Stimulated activated memory B cell treated with anti-CD40 and anti-IgM and Interleukin-4, amounts not matched to agents 10 μg/mL and 1 μg/mL and 100 μg/mL, for 72 hours (primary cell): Measurements from ENCODE around the gene TSHZ2.

ENCODE experiments used
- ATAC-seq: fragments of 150-1000 bp; cut with Tn5 transposase; 2 replicates; pipeline ENCODE4 v1.10.0; 2021
- H3K27ac Mint-ChIP-seq: one replicate; pipeline ENCODE4 v1.8.0; 2022; ENCODE audit warnings: mild to moderate bottlenecking, mixed read lengths
- H3K27me3 Mint-ChIP-seq: one replicate; pipeline ENCODE4 v1.8.0; 2022; ENCODE audit warnings: mixed read lengths
- H3K36me3 Mint-ChIP-seq: one replicate; pipeline ENCODE4 v1.8.0; 2022; ENCODE audit warnings: mixed read lengths
- H3K4me1 Mint-ChIP-seq: one replicate; pipeline ENCODE4 v1.8.0; 2022; ENCODE audit warnings: mixed read lengths
- H3K4me3 Mint-ChIP-seq: one replicate; pipeline ENCODE4 v1.8.0; 2022; ENCODE audit warnings: mild to moderate bottlenecking, moderate library complexity, mixed read lengths
- H3K9me3 Mint-ChIP-seq: one replicate; pipeline ENCODE4 v1.8.0; 2022; ENCODE audit warnings: mixed read lengths

TSHZ2 gene

DNA sequence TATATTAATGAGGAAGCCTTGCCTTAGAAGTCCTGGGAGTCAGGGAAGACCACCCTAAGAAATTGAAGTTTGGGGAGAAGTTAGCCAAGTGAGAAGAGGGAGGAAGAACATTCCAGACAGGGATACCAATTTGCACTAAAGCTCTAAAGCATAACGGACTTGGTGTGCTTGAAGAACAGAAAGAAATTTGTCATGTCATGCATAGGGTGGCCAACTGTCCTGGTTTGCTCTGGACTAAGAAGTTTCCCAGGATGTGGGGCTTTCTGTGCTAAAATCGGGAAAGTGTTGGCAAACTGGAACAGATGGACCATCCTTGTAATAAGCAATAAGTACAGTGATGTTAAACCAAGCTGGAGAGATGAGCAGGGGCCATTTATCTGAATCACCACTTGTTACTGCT lies 403.9 kb downstream of the TSHZ2 start:
- H3K27ac Mint-ChIP-seq: no peak overlapping the region
- no peak overlapping the region for H3K4me3 Mint-ChIP-seq
- H3K27me3 Mint-ChIP-seq: no peaks in the 10 kb centered on the region
- no peaks in the 10 kb centered on the region for H3K36me3 Mint-ChIP-seq
- H3K4me1 Mint-ChIP-seq: no peaks in the 10 kb centered on the region
- ATAC-seq: no peak
- H3K9me3 Mint-ChIP-seq: no peaks in the 10 kb centered on the region

DNA sequence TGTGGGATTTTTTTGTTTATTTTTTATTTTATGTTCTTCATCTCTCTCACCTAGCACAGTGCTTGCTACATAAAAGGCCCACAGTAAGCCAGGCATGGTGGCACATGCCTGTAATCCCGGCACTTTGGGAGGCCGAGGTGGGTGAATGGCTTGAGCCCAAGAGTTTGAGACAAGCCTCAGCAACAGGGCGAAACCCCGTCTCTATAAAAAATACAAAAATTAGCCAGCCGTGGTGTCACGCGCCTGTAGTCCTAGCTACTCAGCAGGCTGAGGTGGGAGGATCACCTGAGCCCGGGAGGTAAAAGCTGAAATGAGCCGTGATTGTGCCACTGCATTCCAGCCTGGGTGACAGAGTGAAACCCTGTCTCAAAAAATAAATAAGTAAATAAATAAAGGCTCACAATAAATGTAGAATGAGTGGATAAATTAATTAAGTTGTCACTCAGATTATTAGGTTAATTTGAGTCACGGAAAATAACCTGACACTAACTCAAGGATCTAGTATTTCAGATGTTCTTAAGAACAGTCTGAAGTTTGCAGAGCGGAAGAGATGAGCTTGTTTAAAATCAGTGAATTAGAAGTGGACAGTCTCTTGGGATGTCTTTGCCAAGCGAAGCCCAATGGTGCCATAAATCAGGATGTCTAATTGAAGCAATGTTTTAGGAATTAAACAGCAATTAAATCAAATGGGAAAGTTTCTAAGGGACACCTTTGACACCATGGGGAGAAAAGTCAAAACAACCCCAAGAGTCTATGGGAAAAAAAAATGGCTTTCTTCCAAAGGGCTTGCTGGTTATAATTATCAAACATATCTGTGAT lies 407.1 kb downstream of the TSHZ2 start:
- Mint-ChIP-seq H3K4me1 (no peaks in the 10 kb centered on the region), H3K9me3 (no peaks in the 10 kb centered on the region), H3K4me3 (no peak overlapping the region), H3K27ac (no peak overlapping the region), H3K27me3 (no peaks in the 10 kb centered on the region), H3K36me3 (no peaks in the 10 kb centered on the region)
- no peak for ATAC-seq

DNA sequence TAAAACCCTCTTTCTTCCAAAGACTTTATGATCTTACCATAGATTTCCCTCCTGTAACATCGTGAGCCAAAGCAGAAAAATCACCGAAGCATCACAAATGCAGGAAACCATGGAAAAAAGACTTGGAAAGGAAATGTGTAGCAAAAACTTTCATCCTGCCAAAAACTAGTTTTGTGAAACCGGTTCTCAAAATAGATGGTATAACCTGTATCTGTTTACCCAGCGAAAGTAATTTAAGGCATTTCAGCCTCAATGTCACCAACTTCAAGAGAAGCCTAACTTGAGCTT lies 407.6 kb downstream of the TSHZ2 start:
- Mint-ChIP-seq H3K4me3 (no peak overlapping the region), H3K27me3 (no peaks in the 10 kb centered on the region), H3K36me3 (no peaks in the 10 kb centered on the region), H3K4me1 (no peaks in the 10 kb centered on the region), H3K27ac (no peak overlapping the region), H3K9me3 (no peaks in the 10 kb centered on the region)
- no peak for ATAC-seq

DNA sequence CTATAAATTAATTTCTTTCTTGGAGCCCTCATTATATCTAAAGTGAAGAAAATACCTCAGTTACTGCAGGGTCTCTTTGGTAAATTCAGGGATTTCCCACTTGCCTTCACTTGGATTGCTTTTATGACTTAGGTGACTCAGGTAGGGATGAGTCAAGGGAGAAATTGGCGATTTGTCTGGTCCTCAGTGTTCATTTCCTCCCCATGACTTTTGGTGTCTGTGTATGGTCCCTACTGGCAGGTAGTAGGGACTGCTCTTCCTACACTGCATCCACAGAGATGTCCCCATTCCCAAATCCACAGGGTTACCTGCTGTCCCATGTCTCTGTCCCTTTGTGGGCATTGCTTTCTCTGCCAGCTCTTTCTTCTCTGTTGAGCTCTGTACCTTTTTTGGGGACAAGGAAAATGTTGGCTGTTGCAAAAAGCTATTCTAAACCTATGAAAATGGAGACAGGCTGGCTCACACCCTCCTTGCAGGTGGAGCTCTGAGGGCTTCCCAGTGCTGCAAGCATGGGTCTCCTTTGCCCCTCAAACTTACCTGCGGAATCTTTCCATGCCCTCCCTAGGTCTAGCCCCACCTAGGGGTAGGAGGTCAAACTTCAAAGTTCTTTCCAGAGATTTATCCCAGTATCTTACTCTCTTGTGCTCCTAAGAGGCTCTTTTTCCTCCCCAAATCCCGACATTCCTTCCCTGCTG lies 409.6 kb downstream of the TSHZ2 start:
- no peak for ATAC-seq
- Mint-ChIP-seq H3K27ac (no peak overlapping the region), H3K27me3 (no peaks in the 10 kb centered on the region), H3K9me3 (no peaks in the 10 kb centered on the region), H3K36me3 (no peaks in the 10 kb centered on the region), H3K4me1 (no peaks in the 10 kb centered on the region), H3K4me3 (no peak overlapping the region)

DNA sequence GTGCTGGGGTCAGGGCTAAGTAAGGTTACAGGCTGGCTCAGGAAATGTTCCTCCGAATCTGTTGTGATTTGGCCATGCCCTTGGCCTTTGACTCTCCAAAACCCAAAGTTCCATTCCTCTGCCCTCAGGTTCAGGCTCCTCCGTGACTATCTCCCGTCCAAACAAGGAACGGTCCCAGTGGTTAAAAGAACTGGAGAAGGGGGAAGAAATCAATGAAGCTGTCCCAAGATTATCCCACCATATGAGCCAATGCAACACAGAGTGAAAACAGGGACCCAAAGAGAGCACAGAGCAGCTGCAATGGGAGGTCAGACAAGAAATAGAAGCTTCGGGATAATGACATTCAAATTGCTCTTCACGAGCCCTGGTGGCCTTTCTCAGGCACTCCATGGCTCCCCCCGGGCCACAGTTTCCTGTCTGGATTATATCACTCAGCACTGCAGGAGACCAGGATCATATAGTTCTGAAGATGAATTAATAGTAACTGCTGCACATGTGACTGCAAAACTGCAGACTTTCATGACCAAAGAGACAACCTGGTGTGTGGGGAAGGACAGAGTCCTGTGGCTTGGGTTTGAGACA lies 410.2 kb downstream of the TSHZ2 start:
- no peaks in the 10 kb centered on the region for H3K4me1 Mint-ChIP-seq
- H3K27me3 Mint-ChIP-seq: no peaks in the 10 kb centered on the region
- ATAC-seq: no peak
- H3K9me3 Mint-ChIP-seq: no peaks in the 10 kb centered on the region
- no peaks in the 10 kb centered on the region for H3K36me3 Mint-ChIP-seq
- H3K4me3 Mint-ChIP-seq: no peak overlapping the region
- H3K27ac Mint-ChIP-seq: no peak overlapping the region

DNA sequence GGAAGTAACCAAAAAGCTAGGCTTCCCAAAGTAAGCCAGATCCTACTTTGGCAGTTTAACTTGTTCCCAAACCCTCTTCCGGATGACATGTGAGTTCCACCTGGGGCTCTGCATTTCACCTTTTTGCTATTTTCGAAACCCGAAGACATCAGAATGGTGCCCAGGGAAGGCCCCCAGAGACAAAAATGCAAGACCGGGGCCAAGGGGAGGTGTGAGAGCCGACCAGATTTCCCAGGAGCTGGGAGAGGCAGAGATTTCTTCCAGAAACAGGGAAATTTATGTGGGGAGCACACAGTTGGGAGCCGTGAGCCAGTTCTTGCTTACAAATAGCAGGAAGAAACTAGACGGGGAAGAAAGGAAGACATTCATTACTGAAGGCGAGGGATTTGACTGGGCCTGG lies 411.8 kb downstream of the TSHZ2 start:
- Mint-ChIP-seq H3K27me3 (no peaks in the 10 kb centered on the region), H3K4me3 (no peak overlapping the region), H3K9me3 (no peaks in the 10 kb centered on the region), H3K27ac (no peak overlapping the region), H3K4me1 (no peaks in the 10 kb centered on the region), H3K36me3 (no peaks in the 10 kb centered on the region)
- no peak for ATAC-seq

DNA sequence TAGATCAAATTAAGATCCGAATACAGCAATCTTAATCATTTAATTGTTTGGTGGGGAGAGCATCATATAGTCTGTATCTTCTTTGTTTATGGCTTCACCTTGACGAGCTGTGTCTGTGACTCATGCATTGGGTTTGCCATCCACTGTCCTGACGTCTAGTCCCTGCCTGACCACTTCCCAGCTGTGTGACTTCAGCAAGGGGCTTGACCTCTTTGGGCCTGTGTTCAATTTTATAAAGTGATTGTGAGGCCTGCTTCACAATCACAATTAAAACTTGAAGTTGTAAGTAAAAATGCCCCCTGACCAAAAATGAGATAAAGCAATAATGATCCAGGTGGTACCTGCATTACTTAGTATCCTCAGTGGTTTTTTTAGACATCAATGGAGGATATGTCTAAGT lies 412.2 kb downstream of the TSHZ2 start:
- Mint-ChIP-seq H3K27ac (no peak overlapping the region), H3K36me3 (no peaks in the 10 kb centered on the region), H3K9me3 (no peaks in the 10 kb centered on the region), H3K4me3 (no peak overlapping the region), H3K4me1 (no peaks in the 10 kb centered on the region), H3K27me3 (no peaks in the 10 kb centered on the region)
- no peak for ATAC-seq

DNA sequence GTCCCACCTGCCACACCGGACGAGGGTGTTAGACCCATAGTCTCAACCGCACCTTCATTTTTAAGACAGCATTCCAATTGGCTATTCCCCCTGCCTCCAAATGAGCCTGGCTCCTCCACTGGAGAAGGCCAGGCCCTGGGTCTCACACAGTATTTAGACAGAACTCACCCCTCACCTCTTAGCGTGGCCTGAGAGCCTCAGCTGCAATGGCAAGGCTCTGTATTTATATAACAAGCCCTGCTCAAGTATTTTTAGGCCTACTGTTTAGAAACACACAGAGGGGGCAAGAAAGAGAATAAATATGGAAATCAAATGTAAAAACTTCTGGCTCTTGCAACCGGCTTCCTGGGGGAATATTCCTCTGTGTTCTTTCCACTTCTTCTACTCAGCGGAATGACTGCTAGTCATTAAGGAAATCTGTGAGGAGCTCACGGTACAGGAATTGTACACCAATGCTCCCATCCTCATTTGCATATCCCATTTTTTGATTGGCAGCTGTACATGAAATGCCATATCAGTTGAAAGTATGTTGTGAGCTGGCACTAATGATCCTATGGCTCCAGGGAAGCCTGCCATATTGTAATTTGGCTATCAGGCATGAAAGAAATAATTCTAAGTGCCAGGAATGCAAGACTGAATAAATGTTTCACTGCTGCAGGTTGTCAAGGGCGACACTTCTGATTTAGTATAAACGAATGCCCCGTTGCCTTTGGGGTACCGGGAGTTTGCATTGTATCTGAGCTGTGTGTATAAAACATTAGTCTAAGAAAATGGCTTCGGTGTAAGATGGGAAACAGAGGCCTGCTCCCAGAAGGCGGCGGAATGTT lies 414.0 kb downstream of the TSHZ2 start:
- no peak for ATAC-seq
- no peaks in the 10 kb centered on the region for H3K36me3 Mint-ChIP-seq
- H3K4me3 Mint-ChIP-seq: no peak overlapping the region
- no peaks in the 10 kb centered on the region for H3K4me1 Mint-ChIP-seq
- no peak overlapping the region for H3K27ac Mint-ChIP-seq
- no peaks in the 10 kb centered on the region for H3K27me3 Mint-ChIP-seq
- H3K9me3 Mint-ChIP-seq: no peaks in the 10 kb centered on the region

DNA sequence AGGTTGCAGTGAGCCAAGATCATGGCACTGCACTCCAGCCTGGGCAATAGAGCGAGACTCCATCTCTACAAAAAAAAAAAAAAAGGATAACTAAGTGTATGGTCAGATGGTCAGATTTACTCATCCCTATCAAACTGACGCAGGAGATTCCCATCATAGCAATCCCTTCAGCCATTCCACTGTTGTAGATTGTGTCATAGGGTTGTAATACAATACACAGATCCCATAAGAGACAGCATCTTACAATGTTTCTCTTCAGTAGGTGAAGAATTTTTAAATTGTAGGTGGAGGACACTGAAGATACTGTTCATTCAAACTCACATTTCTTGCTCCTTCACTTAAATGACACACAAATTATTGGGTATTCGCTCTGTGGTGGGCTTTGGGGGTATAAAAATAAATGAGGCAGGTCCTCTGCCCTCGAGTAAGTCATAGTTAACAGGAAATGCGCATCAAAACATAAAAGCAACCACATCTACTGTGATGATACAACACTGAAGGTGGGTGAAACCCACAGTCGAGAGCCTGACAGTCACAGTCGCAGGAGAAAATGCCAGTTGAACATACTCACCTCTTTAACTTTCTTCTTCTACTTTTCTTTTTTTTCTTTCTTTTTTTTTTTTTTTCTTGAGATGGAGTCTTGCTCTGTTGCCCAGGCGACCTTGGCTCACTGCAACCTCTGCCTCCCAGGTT lies 416.0 kb downstream of the TSHZ2 start:
- H3K4me1 Mint-ChIP-seq: no peaks in the 10 kb centered on the region
- no peak for ATAC-seq
- no peaks in the 10 kb centered on the region for H3K36me3 Mint-ChIP-seq
- no peak overlapping the region for H3K4me3 Mint-ChIP-seq
- H3K27me3 Mint-ChIP-seq: peaks cover 2% of the 10 kb centered on the region
- H3K27ac Mint-ChIP-seq: no peak overlapping the region
- no peaks in the 10 kb centered on the region for H3K9me3 Mint-ChIP-seq

DNA sequence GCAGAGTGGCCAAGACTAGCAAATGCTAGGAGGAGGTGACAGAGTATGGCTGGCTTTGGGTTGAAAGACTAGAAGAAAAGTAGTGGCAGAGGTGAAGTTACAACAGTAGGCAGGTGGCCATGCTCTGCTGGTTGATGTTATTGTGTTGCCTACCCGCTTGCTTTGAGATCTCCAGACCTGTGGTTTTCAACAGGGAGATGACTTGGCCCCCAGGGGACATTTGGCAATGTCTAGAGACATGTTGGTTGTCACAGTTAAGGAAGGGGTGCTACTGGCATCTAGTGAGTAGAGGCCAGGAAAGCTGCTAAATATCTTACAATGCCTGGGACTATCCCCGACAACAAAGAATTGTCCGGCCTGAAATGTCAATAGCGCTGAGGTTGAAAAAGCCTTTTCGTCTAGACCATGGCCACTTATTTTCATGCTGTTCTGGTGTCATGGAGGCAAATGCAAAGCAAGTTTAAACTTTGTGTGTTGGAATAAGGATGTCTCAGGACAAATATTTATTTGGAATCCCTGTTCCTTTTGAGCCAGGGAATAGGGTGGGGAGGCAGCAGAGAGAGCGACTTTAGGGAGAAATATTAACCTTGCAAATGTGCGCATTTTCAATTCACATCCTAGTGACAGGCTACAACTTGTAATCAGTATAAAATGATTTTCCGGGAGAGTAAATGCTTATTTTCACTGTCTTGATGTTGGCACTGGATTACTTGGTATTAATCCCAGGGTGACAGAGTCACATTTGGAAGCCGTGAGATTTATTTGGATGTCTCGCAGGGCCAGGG lies 417.6 kb downstream of the TSHZ2 start:
- no peaks in the 10 kb centered on the region for H3K4me1 Mint-ChIP-seq
- no peak overlapping the region for H3K27ac Mint-ChIP-seq
- no peaks in the 10 kb centered on the region for H3K36me3 Mint-ChIP-seq
- ATAC-seq: no peak
- no peak overlapping the region for H3K4me3 Mint-ChIP-seq
- H3K27me3 Mint-ChIP-seq: peaks cover 10% of the 10 kb centered on the region
- no peaks in the 10 kb centered on the region for H3K9me3 Mint-ChIP-seq

DNA sequence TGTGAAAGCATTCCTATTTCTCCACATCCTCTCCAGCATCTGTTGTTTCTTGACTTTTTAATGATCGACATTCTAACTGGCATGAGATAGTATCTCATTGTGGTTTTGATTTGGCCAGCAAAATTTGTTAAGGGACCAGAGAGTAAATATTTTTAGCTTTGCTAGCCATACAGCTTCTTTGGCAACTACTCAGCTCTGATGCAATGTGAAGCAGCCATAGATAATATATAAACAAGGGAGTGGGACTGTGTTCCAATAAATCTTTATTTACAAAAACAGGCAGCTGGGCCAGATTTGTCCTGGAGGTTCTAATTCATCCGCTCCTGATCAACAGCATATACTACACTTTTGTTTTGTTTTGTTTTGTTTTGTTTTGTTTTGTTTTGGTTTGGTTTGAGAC lies 418.6 kb downstream of the TSHZ2 start:
- H3K27ac Mint-ChIP-seq: no peak overlapping the region
- ATAC-seq: no peak

DNA sequence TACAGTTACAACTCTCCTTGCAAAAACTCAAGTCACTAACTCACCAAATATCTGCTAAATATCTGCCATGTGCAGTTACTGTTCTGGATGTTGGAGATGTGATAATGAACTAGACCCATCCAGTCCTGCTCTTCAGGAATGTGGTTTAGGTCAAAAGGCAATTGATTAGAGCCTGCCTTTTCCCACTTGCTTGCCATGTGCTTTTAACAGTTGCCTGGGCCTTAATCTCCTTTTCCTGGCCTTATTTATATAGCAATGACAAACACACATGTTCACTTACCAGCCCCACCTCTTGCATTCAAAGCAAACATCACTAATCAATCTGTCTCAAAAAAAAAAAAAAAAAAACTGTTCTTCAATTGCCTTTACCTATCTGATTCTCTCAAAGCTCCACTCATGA lies 422.3 kb downstream of the TSHZ2 start:
- H3K27ac Mint-ChIP-seq: no peak overlapping the region
- H3K9me3 Mint-ChIP-seq: no peaks in the 10 kb centered on the region
- no peak overlapping the region for H3K4me3 Mint-ChIP-seq
- peaks cover 23% of the 10 kb centered on the region for H3K27me3 Mint-ChIP-seq
- H3K36me3 Mint-ChIP-seq: no peaks in the 10 kb centered on the region
- ATAC-seq: no peak
- no peaks in the 10 kb centered on the region for H3K4me1 Mint-ChIP-seq

More for the DNA sequence above, 418.6 kb downstream of the TSHZ2 start:
- Mint-ChIP-seq H3K4me1 (no peaks in the 10 kb centered on the region), H3K27me3 (peaks cover 21% of the 10 kb centered on the region), H3K36me3 (no peaks in the 10 kb centered on the region), H3K9me3 (no peaks in the 10 kb centered on the region), H3K4me3 (no peak overlapping the region)

DNA sequence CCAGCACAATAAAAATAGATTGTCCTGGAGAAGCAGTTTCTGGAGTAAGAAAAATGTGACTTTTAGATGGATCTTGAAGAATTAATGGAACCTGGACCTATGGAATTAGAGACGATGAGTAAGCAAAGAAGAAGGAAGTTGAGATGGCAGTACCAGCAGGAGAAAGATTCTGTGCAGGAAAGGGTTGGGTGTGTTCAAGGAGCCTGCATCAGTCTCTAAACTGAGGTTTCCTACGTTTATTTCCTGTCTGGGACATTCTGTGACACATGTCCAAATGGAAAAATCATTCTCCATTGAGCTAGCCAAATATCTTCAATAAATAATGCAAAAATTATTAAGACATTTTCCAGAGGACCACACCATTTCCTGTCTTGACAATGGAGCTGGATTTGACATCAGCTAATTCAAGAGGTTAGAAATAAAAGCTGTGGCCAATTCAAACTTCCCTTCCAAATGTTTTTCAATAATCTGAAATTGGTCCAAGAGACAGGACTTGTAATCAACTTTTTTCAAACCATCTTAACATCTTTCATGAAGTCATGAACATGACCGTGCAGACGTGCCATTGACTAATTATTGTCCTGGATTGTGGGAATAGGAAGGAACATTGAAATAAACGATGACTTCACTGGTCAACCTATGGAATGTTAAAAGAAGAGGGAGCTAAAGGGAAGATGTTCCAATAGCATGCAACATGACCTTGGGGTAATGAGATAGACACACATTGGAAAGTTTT lies 423.2 kb downstream of the TSHZ2 start:
- Mint-ChIP-seq H3K36me3 (no peaks in the 10 kb centered on the region), H3K4me3 (no peak overlapping the region), H3K27ac (no peak overlapping the region), H3K9me3 (no peaks in the 10 kb centered on the region), H3K4me1 (no peaks in the 10 kb centered on the region), H3K27me3 (peaks cover 23% of the 10 kb centered on the region)
- no peak for ATAC-seq

DNA sequence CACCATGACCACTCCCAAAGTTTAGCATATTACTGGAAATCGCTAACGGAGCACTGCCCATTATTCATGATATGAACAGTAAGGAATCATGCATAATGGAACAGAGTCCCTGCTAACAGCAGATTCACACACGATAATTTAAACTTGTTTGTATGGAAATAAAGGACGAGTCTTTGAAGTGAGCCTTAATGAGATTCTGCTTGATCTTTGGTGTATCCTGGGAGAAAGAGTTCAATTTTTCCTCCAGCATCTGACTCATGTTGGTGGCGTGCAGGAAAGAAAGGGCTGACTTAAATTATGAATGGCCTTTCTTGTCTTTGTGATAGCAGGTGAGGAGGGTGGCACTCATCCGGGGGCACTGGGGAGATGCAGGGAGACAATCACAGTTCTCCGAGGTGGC lies 426.9 kb downstream of the TSHZ2 start:
- H3K4me1 Mint-ChIP-seq: no peaks in the 10 kb centered on the region
- H3K36me3 Mint-ChIP-seq: peaks cover 6% of the 10 kb centered on the region
- no peak for ATAC-seq
- no peak overlapping the region for H3K27ac Mint-ChIP-seq
- peaks cover 17% of the 10 kb centered on the region for H3K27me3 Mint-ChIP-seq
- H3K9me3 Mint-ChIP-seq: peaks cover 3% of the 10 kb centered on the region
- H3K4me3 Mint-ChIP-seq: no peak overlapping the region
